ENCODE measurements around the gene ARHGAP6.

The ARHGAP6 gene

DNA sequence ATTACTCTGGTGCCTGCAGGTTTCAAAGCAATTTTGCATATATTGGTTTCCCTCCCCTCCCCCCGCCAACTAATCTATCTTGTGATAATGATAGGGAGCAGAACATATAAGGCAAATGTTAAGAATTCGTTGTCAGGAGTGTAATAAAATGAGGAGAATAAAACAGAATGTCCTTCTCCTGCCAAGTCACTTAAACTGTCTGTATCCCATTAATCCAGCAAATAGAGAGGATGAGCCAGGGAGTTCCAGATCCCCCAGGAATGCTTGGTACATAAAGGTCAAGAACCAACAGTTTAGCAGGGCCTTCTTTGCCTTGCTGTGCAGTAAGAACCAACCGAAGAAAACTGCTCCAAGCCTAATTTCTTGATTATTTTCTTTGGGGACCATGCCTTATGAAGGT, 231.1 kb downstream of the ARHGAP6 start:
- in situ Hi-C loops (cut with HindIII; ENCODE audit: low sequenced_read_pairs): no loop called here

DNA sequence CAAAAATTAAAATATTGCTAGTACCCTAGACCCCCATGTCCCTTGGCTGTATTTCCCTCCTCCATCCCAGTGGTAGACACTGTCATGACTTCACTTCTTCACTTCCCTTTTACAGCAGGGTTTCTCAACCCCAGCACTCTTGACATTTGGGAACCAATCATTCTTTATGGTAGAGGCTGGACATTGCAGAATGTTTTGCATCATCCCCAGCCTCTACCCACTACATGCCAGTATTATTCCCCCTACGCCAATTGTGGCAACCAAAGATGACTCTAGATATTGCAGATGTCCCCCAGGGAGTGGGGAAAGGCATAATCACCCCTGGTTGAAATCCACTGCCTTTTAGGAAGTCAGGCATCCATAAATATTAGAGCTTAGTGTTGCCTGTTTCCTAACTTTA, 233.9 kb downstream of the ARHGAP6 start:
- in situ Hi-C loops (cut with HindIII; ENCODE audit: low sequenced_read_pairs): no loop called here

DNA sequence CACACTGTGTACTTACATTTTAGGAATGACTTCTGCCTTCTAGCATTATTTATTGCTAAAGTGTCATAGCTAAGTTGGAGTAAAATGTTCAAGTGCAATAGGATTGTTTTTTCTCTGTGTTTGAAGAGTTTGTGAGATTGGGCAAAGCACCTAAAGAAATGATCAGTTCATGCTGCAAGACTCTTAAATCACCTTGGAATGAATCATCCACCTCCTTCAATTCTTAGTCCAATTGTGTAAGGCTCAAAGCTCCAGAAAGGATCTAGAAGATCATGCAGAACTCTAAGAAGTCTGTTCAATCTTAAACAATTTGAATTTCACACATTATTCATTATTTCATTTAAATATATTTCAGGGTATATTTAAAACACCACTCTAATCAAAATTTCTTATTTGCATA, 235.4 kb downstream of the ARHGAP6 start:
- in situ Hi-C loops (cut with HindIII; ENCODE audit: low sequenced_read_pairs): no loop called here

DNA sequence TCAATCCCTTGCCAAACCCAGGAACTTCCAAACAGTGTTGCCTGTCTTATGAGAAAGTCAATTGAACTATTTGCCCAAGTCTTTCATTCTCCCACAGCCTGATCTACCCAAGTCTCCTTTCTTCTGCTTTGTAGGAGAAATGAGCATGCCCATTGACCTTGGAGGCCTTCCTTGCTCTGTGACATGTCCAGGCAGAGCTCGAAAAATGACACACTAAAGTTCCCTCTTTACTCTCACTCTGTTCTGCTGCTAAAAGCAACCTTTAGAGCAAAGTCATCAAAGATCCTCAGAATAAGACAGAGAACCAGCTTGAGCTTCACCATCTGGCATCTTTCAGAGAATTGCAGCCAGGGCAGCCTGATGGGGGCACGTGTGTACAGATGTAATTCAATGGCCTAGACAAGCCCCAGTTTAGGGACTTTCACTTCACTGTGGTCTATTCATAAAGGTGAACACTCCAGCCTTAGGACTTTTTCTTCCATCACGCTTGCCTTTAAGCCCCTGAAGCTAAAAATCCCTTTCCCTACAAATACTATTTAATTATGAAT, 236.1 kb downstream of the ARHGAP6 start:
- in situ Hi-C loops (cut with HindIII; ENCODE audit: low sequenced_read_pairs): no loop called here

DNA sequence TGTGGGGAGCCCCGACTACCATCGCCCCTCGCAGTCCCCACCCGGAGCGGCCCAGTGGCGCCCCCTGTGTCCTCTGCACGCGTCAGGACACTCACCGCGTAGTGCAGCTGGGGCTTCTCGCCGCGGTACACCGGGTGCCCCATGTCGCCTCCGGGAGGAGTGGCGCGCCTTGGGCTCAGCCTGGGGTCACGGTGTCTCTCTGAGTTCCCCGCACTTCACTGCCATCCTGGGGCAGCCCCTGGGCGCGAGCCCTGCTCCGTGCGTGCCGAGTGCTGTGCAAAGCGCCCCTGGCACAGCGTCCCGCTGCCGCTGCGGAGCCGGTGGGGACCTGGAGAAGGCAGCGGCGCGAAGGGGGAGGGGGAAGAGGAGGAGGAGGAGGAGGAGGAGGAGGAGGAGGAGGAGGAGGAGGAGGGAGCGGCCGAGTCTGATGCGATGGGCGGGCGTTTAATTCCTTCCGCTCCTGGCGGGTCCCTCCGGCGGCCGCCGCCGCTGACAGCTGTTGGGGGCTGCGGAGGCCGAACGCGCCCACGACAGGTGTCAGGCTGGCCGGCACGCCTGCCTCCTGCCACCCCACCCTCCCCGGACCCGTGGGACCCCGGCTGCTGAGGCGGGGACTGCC, 238.2 kb downstream of the ARHGAP6 start:
- in situ Hi-C loops (cut with HindIII; ENCODE audit: low sequenced_read_pairs): no loop called here

DNA sequence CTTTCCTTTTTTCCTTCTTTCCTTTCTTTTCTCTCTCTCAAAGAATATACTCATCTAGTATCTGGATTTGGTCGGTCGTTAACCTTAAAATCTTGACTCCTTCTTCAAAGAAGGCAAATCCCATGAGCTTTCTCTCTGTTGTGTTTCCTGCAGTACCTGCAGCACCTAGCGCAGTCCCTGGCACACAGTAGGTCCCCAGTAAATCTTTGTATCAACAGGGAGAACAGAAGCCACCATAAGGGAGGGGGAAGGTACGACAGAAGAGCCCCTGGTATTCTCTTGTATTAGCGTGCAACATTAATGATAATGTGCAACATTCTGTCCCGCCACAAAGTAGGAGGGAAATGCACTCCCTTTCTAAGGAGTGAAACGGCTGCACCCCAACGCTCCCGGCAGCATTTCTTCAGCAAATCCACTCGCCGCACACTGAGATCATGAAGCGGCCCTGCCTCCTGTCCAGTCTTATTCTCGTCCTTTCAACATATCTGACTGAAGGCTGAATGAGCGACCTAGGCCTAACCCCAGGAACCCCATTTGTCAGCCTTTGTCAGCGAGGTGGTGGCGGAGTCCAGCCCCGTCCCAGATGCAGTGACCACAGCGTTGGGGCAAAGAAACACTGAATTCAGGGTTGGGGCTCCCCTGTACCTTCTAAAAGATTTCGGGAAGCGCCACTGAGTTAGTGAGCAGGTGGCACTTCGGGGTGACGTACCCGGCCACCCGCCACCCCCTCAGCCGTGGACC, 238.8 kb downstream of the ARHGAP6 start:
- in situ Hi-C loops (cut with HindIII; ENCODE audit: low sequenced_read_pairs): no loop called here

DNA sequence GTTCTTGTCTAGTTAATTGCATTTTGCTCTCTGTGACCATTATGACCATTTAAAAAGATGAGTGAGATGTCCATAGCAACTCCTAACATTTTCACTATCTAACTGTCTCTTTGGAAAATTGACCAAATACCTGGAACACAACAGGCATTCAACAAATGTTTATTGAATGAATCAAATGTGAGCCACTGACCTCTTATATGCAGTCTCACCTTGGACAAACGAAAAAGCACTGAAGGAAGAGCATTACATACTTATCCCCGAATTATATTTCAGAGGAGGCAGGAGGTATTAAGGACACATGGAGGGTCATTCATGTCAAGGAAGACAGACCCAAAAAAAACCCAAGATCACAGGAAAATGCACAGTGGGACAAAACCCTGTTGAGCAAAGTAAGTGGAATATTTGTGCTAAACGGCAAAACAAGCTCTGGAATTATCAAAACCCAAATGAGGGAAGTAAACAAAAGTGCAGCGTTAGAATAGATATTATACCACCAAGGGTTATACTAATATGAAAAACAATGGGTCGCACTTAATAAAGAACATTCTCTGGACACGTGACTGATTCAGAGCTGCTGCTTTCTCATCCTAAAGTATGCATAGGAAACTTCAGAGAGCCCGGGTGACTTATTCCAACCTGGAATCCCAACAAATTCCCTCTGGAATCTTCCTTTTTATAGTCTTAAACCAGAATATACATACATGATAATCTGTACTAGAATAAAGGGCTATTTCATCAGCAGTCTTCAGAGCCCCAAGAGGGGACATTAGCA, 240.6 kb downstream of the ARHGAP6 start:
- in situ Hi-C loops (cut with HindIII; ENCODE audit: low sequenced_read_pairs): loop anchor here (5.0 kb wide), 1 partner anchor 102 kb away; no protein-coding TSS in a partner anchor

DNA sequence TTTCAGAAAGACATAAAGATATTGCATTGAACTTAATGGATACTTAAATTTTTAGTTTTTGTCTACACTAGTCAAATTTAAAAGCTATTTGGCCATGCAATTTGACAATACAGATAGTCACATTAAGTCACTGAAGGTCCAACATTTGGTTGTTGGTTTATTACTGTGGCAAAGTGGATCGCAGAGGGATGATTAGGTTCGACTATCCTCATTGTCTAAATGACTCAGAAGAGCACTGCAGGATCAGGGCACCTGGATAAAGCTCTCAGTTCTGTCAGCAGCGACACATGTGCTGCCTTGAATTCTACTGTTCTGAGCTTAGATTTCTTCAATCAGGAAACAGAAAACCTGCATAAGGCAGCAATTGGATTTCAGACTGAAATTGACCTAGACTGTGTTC, 241.8 kb downstream of the ARHGAP6 start:
- in situ Hi-C loops (cut with HindIII; ENCODE audit: low sequenced_read_pairs): loop anchor here (5.0 kb wide), 1 partner anchor 103 kb away; no protein-coding TSS in a partner anchor

DNA sequence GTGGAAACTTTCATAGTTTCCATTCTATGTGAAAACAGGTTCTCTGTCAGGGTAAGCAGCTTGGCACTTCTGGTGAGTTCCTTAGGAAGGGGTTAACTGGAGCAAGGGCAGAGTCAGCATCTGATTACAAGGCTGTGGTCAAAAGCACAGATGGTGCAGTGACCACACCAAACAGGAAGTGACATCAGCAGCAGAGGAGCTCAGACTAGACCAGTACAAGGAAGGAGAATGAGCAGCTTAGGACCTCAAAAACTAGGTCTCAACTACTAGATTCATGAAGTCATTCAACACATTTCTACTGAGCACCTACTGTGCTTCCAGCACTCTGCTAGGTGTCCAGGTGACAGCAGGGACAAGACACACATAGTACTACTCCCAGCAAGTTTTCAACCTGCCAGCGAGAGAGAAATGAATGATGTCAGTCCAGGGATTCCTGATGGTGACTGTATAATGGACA, 242.3 kb downstream of the ARHGAP6 start:
- in situ Hi-C loops (cut with HindIII; ENCODE audit: low sequenced_read_pairs): loop anchor here (5.0 kb wide), 1 partner anchor 104 kb away; no protein-coding TSS in a partner anchor

DNA sequence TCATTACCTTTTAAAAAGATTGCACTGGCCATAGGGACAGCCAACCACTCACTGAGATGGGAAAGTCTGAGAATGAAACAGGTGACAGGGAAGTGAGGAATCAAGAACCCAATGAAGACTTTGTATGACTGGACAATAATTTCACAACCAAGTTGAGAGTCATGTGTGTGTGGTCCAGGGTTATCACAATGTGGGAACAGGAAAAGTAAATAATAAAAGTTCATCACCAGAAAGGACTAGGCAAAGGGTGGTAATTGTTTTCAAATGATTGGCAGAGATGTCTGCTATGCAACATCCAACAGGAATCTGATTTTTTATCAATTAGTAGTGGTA, 243.2 kb downstream of the ARHGAP6 start:
- in situ Hi-C loops (cut with HindIII; ENCODE audit: low sequenced_read_pairs): loop anchor here (5.0 kb wide), 1 partner anchor 105 kb away; no protein-coding TSS in a partner anchor

DNA sequence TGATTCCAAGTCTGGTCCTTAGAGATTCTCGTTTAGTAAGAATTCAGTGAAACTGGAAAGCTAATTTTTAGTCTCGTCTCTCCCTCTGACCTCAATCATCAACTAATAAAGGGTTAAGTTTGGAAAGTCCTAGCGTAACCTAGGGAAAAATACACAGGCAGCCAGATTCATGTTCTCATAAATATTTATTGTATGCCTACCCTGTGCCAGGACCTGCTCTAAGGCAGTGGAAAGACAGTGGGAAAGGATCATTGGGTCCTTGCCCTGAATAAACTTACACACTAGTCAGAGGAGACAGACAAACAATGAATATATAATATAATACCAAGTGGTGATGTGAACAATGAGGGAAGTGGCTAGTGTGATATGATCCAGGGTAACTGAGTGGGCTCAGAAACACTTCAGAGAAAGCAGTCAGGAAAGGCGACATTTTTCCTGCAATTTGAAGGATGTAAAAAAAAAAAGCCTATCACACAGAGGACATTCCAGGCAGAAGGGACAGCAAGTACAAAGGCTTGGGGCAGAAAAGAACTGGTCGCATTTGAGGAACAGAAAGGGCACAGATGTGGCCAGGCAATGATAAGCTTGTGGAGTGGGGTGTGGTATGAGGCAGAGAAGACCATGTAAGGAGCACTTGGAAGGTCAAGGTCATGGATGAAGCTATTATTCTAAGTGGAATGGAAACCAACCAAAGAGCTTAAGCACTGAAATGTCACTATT, 243.8 kb downstream of the ARHGAP6 start:
- in situ Hi-C loops (cut with HindIII; ENCODE audit: low sequenced_read_pairs): loop anchor here (5.0 kb wide), 1 partner anchor 105 kb away; no protein-coding TSS in a partner anchor

DNA sequence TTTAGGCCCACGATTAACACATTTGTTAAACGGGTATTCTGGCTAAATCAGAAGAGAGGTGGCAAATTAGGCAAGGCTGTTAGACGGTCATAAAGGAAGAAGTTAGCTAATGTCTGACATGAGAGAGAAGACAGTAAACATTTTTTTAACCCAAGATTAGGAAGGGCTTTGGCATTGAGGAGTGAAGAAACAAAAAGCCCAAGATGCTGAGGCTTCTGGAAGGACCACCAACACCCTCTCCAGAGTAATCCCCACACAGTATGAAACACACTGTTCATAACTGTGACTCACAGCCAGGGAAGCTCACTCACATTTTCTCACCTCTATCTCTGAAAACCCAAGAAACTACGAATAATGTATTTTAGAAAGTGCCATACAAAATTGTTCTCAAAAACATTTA, 244.9 kb downstream of the ARHGAP6 start:
- in situ Hi-C loops (cut with HindIII; ENCODE audit: low sequenced_read_pairs): loop anchor here (5.0 kb wide), 1 partner anchor 106 kb away; no protein-coding TSS in a partner anchor

DNA sequence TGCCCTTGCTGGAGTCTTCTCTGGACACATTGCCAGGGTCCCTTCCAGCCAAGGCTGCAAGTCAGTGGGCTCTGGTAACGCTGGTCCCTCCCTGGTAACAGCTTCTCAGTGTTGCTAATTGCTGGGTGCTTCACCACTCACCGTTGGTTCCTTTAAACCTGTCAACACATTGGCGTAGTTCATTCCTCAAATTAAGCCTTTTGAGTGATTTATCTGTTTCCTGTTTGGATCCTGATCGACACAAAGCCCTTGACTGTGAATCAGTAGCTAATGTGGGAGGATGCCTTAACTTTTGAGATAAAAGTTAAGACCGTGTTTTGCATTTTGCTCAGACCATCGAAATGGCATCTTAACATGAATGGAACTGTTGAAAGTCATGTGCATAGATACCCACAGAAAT, 246.6 kb downstream of the ARHGAP6 start:
- in situ Hi-C loops (cut with HindIII; ENCODE audit: low sequenced_read_pairs): no loop called here

DNA sequence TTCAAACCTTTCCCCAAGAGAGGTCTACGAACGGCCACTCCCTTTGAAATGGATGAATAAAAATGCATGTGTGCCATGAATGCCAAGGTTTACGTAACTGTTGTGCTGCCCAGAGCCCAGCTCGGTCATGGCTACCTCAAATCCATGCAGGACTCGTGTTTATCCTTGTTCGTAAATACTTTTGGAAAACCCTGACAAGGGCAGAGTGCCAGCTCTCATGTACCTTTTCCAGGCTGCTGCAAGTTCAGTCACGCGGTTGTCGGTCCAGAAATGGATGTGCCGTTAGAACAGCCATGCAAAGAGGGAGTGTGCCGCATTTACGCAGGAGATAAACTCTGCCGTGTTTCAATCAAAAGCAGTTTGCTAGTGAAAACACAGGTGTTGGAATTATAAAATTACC, 249.1 kb downstream of the ARHGAP6 start:
- in situ Hi-C loops (cut with HindIII; ENCODE audit: low sequenced_read_pairs): no loop called here

DNA sequence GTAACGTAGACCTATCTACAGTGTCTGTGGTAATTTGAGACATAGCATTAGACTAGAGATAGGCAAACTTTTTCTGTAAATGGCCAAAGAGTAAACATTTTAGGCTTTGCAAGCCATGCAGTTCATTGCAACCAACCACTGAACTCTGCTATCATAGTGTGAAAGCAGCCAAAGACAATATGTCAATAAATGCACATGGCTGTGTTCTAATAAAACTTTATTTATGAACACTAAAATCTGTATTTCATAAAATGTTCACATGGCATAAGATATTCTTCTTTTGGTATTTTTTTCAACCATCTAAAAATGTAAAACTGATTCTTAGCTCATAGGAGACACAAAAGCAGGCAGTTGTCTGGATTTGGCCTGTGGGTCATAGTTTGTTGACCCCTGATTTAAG, 251.6 kb downstream of the ARHGAP6 start:
- in situ Hi-C loops (cut with HindIII; ENCODE audit: low sequenced_read_pairs): no loop called here

DNA sequence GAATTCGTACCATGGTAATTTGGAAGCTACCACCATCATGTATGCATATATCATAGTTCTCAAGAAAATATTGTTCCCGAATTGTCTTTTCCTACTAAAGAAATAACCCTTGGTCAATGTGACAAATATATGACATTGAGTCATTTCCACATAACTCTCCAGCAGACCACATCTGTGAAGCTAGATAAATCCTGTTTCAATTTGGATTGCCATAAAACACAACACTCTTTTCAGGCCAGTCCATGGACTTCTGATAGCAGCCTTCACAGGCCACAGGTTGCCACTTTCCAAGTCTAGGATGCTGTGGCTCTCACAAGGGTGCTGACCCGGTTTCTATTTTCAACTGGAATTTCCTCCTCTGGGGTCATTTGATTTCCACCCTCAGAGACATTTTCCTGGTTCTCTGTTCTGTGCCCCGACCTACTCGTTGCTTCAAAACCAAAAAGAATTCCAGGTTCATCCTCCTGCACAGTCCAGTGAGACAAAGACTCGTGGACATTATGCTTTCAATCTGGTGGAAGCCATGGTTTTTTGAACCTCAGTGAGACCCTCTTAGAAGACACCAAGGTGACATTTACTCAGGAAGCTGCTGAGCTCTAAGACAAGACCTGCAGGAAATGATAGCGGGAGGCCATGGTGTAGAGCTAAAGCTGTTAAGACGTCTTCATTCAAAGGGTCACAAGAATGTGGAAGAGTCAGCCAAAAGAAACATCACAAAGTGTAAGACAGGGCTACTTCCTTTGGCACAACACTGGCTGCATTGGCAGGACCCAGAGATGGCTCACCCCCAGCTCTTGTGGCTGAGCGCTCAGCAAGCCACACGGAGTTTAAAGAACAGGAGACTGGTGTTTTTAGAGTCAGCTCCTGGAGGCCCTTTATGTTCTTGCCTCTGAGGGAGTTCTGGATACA, 252.8 kb downstream of the ARHGAP6 start:
- in situ Hi-C loops (cut with HindIII; ENCODE audit: low sequenced_read_pairs): no loop called here

DNA sequence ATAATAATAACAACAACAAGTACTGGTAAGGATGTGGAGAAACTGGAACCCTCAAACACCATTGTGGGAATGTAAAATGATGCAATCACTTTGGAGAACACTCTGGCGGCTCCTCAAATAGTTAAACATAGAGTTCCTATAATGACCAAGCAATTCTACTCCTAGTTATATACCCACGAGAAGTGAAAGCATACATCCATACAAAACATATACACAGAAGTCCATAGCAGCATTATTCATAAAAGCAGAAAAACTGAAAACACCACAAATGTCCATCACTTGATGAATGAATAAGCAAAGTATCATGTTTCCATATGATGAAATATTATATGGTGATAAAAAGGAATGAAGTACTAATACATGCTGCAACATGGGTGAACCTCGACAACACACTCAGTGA, 255.8 kb downstream of the ARHGAP6 start:
- in situ Hi-C loops (cut with HindIII; ENCODE audit: low sequenced_read_pairs): no loop called here

DNA sequence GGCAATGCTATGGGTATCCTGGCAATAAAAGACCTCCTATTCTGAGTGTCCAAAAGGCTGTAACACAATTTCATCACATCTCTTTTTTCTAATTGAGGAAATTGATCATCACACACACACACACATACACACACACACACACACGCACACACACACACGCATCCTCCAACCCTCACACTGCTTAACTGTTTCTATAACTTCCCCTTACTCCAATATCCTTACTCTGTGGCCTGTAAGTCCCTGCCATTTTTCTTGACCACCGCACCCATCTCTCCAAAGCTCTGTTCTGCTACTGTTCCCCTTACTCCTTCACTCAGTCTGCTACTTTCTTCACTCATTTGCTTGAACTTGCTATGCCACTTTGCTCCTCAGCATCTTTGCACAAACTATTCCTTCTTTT, 256.9 kb downstream of the ARHGAP6 start:
- in situ Hi-C loops (cut with HindIII; ENCODE audit: low sequenced_read_pairs): no loop called here

DNA sequence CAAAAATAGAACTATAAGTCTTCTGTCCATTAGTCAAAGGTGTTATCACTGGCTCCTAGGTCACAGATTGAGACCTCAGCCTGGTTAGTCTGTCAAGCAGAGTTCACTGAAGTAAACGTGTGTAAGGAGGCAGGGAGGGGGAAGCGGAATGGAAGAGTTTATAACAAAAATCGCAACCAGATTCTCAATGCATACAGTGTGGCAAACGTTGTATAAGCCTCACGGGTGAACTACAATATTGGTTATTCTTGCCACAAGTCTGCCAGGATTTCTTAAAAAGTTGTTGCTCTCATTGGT, 257.7 kb downstream of the ARHGAP6 start:
- in situ Hi-C loops (cut with HindIII; ENCODE audit: low sequenced_read_pairs): no loop called here

Measured in endothelial cell of hepatic sinusoid (primary cell).